Loucy (cell line): ENCODE measurements around the gene TRNT1.

Source experiments
- H2AFZ ChIP-seq: fragments of 200-600 bp; sonication (generic); 2 replicates; pipeline ENCODE4 v1.6.0; 2016; ENCODE audit warnings: antibody characterized with exemption, mild to moderate bottlenecking, low read length, moderate library complexity
- H3F3A ChIP-seq: fragments of 200-600 bp; 2 replicates; pipeline ENCODE4 v1.6.0; 2016; ENCODE audit warnings: antibody characterized with exemption, low read depth, mild to moderate bottlenecking
- H3K27me3 ChIP-seq: fragments of 200-600 bp; sonication (generic); 2 replicates; pipeline ENCODE4 v1.6.1; 2014; ENCODE audit warnings: low read length, mild to moderate bottlenecking; ENCODE audit not compliant: insufficient read depth, poor library complexity, severe bottlenecking
- H3K36me3 ChIP-seq: fragments of 200-600 bp; sonication (generic); 2 replicates; pipeline ENCODE4 v1.6.1; 2016; ENCODE audit warnings: low read length; ENCODE audit not compliant: insufficient read depth
- H3K4me1 ChIP-seq: fragments of 200-600 bp; sonication (generic); 2 replicates; pipeline ENCODE4 v1.5.1; 2014; ENCODE audit warnings: low read length, mild to moderate bottlenecking; ENCODE audit not compliant: insufficient read depth, poor library complexity, severe bottlenecking
- H3K4me2 ChIP-seq: fragments of 200-600 bp; sonication (generic); 2 replicates; pipeline ENCODE4 v1.6.0; 2014; ENCODE audit warnings: antibody characterized with exemption, low read length, low read depth, mild to moderate bottlenecking; ENCODE audit not compliant: poor library complexity, severe bottlenecking
- H3K4me3 ChIP-seq: fragments of 200-600 bp; sonication (generic); 2 replicates; pipeline ENCODE4 v1.5.1; 2014; ENCODE audit warnings: low read length, mild to moderate bottlenecking, mixed read lengths; ENCODE audit not compliant: poor library complexity, severe bottlenecking
- H3K79me2 ChIP-seq: fragments of 200-600 bp; sonication (generic); 2 replicates; pipeline ENCODE4 v1.6.1; 2014; ENCODE audit warnings: low read length; ENCODE audit not compliant: insufficient read depth
- H3K9ac ChIP-seq: fragments of 200-600 bp; sonication (generic); 2 replicates; pipeline ENCODE4 v1.6.0; 2014; ENCODE audit warnings: mild to moderate bottlenecking, low read depth, low read length, moderate library complexity; ENCODE audit not compliant: poor library complexity, severe bottlenecking
- H3K9me2 ChIP-seq: fragments of 200-600 bp; sonication (generic); replicated peaks from 2 replicates; pipeline ENCODE4 v1.6.1; 2016; ENCODE audit warnings: low read depth, low read length, mixed read lengths
- H3K9me3 ChIP-seq: fragments of 200-600 bp; sonication (generic); 2 replicates; pipeline ENCODE4 v1.6.1; 2014; ENCODE audit warnings: mild to moderate bottlenecking, antibody characterized with exemption, low read length, low read depth; ENCODE audit not compliant: insufficient read depth
- H4K20me1 ChIP-seq: fragments of 200-600 bp; sonication (generic); 2 replicates; pipeline ENCODE4 v1.6.0; 2014; ENCODE audit warnings: antibody characterized with exemption, low read length, mild to moderate bottlenecking; ENCODE audit not compliant: insufficient read depth, poor library complexity, severe bottlenecking
- CTCF ChIP-seq: fragments of 200-600 bp; sonication (generic); conservative IDR thresholded peaks from 2 replicates; pipeline ENCODE4 v1.5.1; 2014; ENCODE audit warnings: mild to moderate bottlenecking, antibody characterized with exemption, low read length
- EZH2phosphoT487 ChIP-seq: fragments of 200-600 bp; IDR thresholded peaks from 2 replicates; pipeline ENCODE4 v1.6.1; 2018; ENCODE audit warnings: antibody characterized with exemption, mild to moderate bottlenecking, moderate library complexity, borderline replicate concordance

TRNT1 gene

DNA sequence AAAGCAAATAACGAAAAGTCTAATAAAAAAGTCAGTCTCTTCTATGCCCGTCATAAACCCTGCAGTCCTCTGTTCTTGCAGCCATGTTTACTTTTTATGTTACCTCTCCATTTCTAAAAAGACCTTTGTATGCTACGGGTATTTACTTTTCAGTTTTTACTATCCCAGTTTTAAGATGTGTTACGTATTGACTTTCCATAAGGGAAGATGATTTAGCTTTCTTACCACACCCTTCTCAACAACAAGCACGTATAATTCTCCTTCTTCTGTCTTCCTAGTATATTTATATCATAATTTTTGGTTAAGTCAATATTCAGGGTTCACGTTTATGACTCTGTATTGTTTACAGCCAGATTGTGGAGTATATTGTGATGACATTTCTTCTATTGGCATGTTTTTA, 10.8 kb downstream of the TRNT1 start:
- H3K9ac ChIP-seq: no peak overlapping the region
- H3K36me3 ChIP-seq: peaks cover 54% of the 10 kb centered on the region; the same call in 1 of the 2 replicates
- H3K4me3 ChIP-seq: no peak overlapping the region
- H4K20me1 ChIP-seq: peaks cover 33% of the 10 kb centered on the region
- peaks cover 64% of the 10 kb centered on the region for H3K79me2 ChIP-seq
- no peaks in the 10 kb centered on the region for H3K9me3 ChIP-seq
- H3F3A ChIP-seq: no peaks in the 10 kb centered on the region
- no peak overlapping the region for H2AFZ ChIP-seq
- H3K9me2 ChIP-seq: no peaks in the 10 kb centered on the region
- peaks cover 24% of the 10 kb centered on the region for H3K4me1 ChIP-seq
- TF ChIP-seq CTCF (no peak), EZH2phosphoT487 (no peak)
- no peak overlapping the region for H3K4me2 ChIP-seq
- no peaks in the 10 kb centered on the region for H3K27me3 ChIP-seq

DNA sequence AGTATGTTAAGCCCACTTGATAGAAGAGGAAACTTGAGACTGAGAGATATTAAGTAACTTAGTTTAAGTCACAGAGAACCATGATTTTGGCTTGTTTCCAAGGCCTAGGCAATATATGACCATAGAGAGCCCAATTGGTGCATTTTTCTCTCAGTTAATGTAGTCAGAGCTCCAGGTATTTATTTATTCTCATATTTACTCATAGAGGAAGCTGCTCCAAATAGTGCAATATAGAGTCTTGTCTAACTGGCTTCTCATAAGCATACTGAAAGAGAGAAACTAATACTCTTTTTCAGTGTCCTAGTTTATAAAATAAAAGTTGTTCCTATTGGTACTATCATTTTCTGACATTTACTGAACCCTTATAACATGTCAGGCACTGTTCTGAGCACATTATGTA, 15.2 kb downstream of the TRNT1 start:
- Histone ChIP-seq H3K4me1 (peaks cover 5% of the 10 kb centered on the region), H3K9me2 (no peaks in the 10 kb centered on the region), H3K9ac (no peak overlapping the region), H3K36me3 (peaks cover 98% of the 10 kb centered on the region; the same call in 1 of the 2 replicates), H3K4me3 (no peak overlapping the region), H3K79me2 (peaks cover 24% of the 10 kb centered on the region), H2AFZ (no peak overlapping the region), H3K4me2 (no peak overlapping the region), H4K20me1 (peaks cover 11% of the 10 kb centered on the region), H3K27me3 (no peaks in the 10 kb centered on the region), H3K9me3 (no peaks in the 10 kb centered on the region), H3F3A (no peaks in the 10 kb centered on the region)
- TF ChIP-seq EZH2phosphoT487 (no peak), CTCF (no peak)

DNA sequence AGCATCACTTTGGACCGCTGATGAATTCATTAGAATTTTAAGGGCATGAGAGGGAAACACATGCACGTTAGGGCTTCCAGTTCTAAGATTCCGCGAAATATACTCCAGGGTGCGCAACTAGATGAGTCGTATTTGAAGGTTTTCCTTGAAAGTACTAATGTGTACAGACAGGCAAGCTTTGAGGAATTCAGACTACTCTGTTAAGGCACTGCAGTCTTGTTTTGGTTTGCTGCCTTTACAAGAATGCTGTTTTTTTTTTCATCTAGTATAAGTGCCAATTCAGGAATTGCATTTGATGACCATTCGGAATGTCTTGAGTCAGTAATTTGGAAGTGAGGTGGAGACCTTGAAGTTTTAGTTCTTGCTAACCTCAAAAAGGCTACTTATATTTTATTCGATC, 19.1 kb downstream of the TRNT1 start:
- H3K4me2 ChIP-seq: no peak overlapping the region
- peaks cover 99% of the 10 kb centered on the region; the same call in 1 of the 2 replicates for H3K36me3 ChIP-seq
- no peaks in the 10 kb centered on the region for H4K20me1 ChIP-seq
- TF ChIP-seq CTCF (no peak), EZH2phosphoT487 (no peak)
- H3K9me3 ChIP-seq: no peaks in the 10 kb centered on the region
- no peaks in the 10 kb centered on the region for H3K79me2 ChIP-seq
- no peaks in the 10 kb centered on the region for H3F3A ChIP-seq
- no peak overlapping the region for H3K9ac ChIP-seq
- no peaks in the 10 kb centered on the region for H3K4me1 ChIP-seq
- H3K4me3 ChIP-seq: no peak overlapping the region
- no peak overlapping the region for H2AFZ ChIP-seq
- no peaks in the 10 kb centered on the region for H3K9me2 ChIP-seq
- no peaks in the 10 kb centered on the region for H3K27me3 ChIP-seq
